Measurements from ENCODE around the gene EPHA8.

GRCh38 chr1:22550021-22550420, 13.3 kb upstream of the EPHA8 start:
- TF ChIP-seq CTCF (conservative IDR thresholded peaks at IDR 0.05 in 1 of 2, IDR thresholded peaks at IDR 0.05 in 1 of 2; ENCODE audit: extremely low read depth in 1 of 2, insufficient read depth in 1 of 2, low read depth in 1 of 2, low read length in 2 of 2) (no peak), EZH2 (IDR thresholded peaks at IDR 0.05; ENCODE audit: borderline replicate concordance, low read length) (no peak)
